ENCODE results near the gene SNUPN.
A peak's percentile ranks its signal among the peaks of the same experiment; 100 is the strongest.

Gene SNUPN

DNA sequence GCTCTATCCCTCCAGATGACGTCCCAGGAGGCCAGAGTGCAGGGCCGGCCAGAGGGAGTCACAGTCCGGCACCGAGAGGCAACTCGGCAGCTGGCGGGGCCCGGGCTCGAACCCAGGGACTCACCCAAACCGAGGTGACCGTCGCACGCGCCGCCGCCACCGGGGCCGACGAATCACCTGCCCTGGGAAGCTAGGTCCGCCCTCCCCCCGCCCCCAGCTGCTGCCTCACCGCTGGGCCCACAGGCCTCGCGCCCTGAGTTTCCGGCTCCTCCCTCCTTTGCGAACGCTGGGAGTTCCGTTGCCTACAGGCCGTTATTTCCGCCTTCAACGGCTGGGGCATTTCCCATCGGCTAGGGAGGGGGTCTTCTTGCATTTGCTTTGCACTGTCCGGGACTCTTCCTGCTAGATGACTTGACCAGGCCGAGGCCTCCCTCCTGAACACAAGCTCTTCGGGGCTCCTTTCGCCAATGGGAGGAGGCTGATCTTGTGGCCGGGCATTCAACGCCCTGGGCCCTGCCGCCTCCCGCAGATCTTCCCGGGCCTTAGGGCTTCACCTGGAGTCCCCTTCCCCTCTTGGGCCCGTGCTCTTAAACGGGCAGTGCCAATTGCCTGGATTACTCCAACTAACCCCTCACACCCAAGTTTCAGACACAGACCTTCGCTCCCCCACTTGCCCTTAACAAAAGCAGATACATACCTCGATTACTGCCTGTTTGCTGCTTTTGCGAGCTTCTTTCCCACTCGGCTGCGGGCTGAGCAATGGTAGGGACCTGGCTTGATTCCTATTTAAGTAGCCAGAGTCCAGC, at the start of gene SNUPN:
TSS of gene SNUPN (minus strand) at position 184 of the 806 bp plus-strand sequence. CDS start 4,674 bp downstream, outside the sequence.
- in situ Hi-C loops (cut with MboI; ENCODE audit: low pct_unique_long_range_greater_than_20kb, low sequenced_read_pairs), result no loop called here

DNA sequence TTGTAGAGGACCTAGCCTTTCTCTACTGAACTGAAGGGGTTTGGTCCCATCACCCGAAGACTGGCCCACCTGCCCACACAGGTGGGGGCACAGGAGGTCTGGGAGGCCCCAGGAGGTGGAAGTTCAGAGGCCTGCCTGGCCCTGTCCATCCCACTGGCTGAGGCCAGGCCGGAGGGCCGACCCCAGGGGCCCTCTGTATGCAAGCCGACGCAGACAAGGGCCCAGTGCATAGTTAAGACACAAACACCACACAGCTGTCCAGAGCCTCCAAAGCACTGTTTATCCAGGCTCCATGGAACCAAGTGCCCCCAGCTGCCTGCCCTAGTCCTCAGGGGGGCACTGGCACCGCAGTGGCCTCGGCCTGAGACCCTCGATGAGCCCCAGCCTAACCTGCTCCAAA, 48.8 kb upstream of the SNUPN start:
- DNase-seq, result no peak
- in situ Hi-C loops (cut with MboI; ENCODE audit: low pct_unique_long_range_greater_than_20kb, low sequenced_read_pairs), result loop anchor here (25.0 kb wide), 1 partner anchor 662 kb away; the partner anchor contains the start of gene PPCDC

More for the DNA sequence above, at the start of gene SNUPN:
- DNase-seq, result peak; percentile 99

DNA sequence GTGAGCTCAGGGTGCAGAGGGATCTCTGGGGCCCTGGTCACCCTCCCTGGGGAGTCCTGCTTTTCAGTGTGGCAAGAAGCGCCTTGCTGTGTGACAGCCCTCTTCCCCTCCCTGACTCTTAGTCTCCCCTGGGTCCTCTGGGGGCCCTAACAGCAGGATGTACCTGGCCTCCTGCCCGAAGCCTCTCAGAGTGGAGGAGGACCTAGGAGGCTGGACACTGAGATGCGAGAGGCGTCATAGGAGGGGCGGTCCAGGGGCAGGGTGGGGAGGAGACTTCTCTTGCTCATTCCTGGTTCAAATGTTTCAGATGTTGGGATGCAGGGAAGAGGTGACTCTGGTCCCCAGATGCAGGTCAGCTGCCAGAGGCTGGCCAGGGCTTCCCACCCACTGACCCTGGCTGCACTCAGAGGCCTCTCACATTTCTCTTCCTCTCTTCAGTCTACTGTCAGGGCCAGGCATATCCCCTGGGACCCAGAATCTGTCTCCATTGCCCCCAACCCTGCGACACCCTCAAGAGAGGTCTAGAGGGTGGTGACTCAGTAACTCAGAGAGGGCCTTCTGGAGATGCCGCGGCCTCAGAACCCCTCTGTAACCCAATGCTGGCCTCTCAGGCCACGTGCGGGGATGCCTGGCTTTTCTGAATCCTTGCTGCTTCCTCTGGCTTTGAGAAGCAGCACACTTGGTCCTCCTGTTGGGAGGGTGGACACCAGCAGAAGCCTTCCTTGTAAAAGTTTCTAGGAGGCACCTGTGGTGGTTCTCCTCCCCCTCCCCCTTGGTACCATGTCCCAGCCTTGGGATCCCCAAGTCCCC, 48.1 kb upstream of the SNUPN start:
- in situ Hi-C loops (cut with MboI; ENCODE audit: low pct_unique_long_range_greater_than_20kb, low sequenced_read_pairs), result loop anchor here (25.0 kb wide), 1 partner anchor 661 kb away; the partner anchor contains the start of gene PPCDC
- no peak for DNase-seq

DNA sequence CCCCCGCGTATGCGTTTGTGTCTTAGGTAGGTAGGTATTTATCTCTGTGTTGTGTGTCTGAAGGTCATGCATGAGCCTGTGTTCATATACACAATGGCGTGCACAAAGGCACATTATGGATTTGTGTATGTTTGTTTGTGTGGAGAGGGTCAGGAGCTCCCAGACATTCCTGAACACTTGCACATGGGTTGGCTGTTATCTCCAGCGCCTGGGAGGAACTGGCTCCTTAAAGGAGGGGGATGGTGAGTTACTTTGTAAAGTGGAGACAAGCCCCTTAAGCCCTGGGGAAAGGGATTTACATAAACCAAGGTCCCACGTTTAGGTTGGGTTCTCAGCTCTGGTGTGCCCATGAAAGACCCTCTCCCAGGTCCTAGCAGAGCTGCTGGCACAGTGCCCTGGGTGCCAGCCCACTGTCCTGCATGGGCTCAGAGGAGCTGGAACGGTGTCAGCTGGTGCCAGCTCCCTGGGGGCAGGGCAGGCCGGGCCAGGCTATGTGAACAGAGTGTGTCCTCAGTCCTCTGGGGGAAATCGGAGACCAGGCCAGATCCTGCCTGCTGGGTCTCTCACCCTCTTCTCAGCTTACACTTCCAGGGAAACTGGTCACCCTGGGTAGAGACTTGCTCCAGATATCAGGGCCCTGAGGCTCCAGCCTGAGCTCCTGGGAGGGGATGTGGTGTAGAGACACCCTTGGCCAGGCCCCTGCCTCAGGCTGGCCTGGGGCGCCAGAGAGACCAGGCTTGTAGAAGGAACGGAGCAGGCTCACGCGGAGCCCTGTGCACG, 47.3 kb upstream of the SNUPN start:
- no peak for DNase-seq
- in situ Hi-C loops (cut with MboI; ENCODE audit: low pct_unique_long_range_greater_than_20kb, low sequenced_read_pairs), result loop anchor here (25.0 kb wide), 1 partner anchor 661 kb away; the partner anchor contains the start of gene PPCDC

DNA sequence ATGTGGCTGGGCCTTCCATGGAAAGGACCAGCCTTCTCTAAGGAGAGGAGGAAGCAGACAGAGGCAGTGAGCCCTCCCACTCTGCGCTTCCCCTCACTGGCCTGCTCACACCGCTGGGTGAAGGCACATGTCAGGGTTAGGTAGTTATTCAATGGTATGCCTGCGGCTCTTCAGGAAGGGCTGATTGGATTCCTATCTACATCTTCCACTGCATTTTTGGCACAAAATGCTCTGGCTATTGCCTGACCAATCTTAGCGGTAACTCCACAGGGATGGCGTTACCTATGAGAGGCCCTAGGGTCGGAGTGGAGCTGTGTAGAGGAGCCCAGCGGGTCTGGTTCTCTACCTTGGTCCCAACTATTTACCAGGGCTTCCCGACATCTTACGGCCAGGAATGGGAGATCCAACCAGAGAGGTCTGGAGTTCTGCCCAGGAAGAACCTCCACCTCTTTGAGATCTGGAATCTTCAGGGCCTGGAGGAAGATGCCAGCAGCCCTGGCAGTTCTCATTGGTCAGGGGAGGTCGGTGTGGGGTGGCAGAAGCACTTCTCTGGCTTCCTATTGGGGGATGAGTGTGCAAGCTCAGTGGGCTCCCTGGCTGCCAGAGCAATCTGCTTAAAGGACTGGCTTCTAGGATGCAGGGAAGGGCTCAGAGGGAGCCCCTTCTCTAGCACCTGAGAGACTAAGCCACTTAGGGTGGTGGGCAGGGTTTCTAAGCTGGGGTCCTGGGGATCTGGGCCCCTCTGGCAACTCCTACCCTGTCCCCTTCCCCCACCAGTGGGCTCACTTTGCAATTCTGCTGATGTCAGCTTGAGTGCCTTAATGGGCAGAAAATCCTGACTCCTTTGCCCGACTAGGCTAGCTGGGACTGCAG, 46.4 kb upstream of the SNUPN start:
- DNase-seq, result peak; percentile 45

DNA sequence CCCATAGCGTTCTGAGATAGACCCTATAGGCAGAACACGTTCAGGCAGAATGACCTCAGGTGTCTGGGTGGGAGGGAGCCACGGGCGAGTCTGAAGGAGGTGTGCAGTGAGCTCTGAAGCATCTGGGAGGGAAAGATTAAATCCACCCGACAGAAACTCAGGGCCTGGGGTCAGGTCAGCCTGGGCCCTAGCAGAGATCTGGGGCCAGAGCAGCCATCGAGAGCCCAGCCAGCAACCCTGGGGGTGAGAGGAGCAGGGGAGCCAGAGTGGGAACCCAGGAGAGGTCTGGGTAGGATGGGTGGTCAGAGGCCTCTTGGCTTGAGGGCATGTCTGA, 44.3 kb upstream of the SNUPN start:
- in situ Hi-C loops (cut with MboI; ENCODE audit: low pct_unique_long_range_greater_than_20kb, low sequenced_read_pairs), result loop anchor here (25.0 kb wide), 1 partner anchor 658 kb away; the partner anchor contains the start of gene PPCDC
- DNase-seq, result no peak

More for the DNA sequence above, 46.4 kb upstream of the SNUPN start:
- in situ Hi-C loops (cut with MboI; ENCODE audit: low pct_unique_long_range_greater_than_20kb, low sequenced_read_pairs), result loop anchor here (25.0 kb wide), 1 partner anchor 660 kb away; the partner anchor contains the start of gene PPCDC

DNA sequence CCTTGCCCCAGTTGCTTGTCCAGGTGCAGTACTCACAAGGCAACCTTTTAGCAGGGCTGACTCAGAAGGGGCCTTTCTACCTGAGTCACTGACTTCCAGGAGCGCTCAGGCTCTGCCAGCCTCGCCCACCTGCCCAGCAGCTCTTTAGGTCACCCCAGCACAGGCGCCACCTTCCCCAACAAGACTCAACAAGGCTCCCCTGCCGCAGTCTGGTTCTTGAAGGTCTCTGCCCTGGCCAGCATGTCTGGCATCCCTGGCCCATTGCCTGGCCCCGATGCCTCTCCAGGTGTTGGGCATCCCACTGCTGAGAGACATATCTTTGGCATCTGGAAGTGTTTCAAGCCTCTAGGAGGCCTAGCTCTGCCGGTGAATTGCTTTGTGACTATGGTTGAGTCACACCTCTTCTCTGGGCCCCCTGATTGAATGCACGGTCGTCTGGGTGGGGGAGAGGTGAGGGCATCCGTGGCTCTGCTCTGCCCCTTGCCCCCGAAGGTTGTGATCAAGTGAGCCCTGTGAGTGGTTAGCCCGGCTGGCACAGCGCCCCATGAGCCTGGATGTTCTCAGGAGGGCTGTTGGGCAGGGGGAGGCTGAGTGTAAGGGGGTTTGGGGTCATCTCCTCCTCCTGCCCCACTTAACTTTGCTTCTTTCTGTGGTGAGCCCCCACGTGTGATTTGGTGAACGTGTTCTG, 43.8 kb upstream of the SNUPN start:
- in situ Hi-C loops (cut with MboI; ENCODE audit: low pct_unique_long_range_greater_than_20kb, low sequenced_read_pairs), result loop anchor here (25.0 kb wide), 1 partner anchor 657 kb away; the partner anchor contains the start of gene PPCDC

DNA sequence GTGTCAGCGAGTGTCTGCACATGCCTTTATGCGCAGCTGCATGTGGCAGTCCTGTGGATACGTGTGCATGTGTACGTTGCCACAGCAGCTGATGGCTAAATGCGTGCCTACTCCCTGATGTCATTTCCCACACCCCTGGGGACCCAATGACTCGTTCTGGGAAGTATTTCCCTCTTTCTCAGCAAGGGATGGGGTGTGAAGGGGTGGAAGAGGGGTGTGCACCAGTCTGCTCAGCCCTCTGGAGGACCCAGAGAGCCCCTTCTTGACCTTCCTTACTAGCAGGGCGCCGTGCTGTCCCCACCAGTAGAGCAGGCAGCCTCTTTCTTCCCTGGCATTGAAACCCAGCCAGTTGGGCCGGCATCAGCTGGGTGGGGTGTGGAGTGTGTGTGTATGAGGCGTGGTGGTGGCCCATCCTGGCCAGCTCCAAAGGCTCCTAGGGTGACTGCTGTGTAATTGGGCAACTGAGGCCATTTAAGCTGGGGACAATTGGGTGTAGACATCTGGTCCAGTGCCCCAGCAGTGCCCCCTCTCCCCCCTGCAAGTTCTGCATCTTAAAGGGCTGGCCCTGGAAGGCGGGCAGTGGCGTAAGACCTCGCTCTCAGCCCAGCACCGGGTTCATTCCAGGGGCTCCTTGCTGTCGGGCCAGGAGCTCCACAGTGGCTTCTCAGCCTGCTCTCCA, 41.4 kb upstream of the SNUPN start:
- in situ Hi-C loops (cut with MboI; ENCODE audit: low pct_unique_long_range_greater_than_20kb, low sequenced_read_pairs), result loop anchor here (25.0 kb wide), 1 partner anchor 655 kb away; the partner anchor contains the start of gene PPCDC
- no peak for DNase-seq

More for the DNA sequence above, 43.8 kb upstream of the SNUPN start:
- no peak for DNase-seq

DNA sequence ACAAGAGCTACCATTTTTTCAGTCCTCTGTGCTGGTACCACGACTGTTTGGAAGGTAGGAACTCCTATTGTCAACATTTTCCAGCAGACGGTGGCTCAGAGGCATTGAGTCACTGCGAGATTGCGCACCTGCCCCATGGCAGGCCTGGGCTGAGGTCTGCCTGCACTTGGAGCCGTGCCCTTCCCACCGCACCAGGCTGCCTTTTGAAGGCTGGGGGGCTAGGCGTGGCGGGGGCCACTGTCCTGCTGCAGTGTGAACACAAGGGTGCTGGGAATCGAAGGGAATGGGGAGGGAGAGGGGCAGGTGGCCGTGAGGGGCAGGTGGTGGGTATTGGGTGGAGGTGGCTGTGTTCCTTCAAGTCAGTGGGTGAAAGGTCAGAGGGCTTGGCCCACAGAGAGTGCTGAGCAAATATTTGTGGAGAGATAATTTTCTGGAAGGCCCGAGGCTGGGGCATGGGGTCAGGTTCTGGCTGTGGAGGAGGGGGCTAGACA, 38.5 kb upstream of the SNUPN start:
- DNase-seq, result no peak

DNA sequence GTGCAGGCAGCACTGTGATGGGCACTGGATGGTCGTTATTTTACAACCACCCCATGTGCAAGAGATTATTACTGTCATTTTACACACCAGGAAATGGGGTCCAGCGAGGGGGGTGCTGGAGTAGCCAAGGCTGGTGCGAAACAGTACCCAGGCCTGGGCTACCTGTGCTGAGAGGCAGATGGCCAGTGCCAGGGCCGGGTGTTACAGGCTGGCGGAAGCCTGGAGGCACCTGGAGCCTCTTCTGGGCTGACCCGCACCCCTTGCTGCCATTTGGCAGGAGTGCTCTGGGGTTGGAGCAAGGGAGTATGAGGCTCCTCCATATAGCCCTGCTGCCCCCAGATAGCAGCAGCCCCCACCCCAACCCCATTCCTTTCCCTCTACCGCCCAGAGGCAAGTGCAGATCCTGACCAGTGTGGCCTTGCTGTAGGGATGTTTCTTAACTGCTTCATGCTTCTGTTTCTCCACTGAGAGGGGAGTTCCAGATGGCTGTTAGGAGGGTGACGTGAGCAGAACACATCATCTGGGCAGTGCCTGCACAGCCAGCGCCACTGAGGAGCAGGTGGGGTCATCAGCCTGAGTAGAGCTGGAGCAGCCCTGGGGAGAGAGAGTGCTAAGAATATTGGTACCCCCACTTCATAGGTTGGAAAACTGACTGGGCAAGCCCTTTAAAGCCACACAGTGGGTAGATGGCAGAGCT, 37.4 kb upstream of the SNUPN start:
- in situ Hi-C loops (cut with MboI; ENCODE audit: low pct_unique_long_range_greater_than_20kb, low sequenced_read_pairs), result loop anchor here (25.0 kb wide), 1 partner anchor 651 kb away; the partner anchor contains the start of gene PPCDC
- no peak for DNase-seq

More for the DNA sequence above, 38.5 kb upstream of the SNUPN start:
- in situ Hi-C loops (cut with MboI; ENCODE audit: low pct_unique_long_range_greater_than_20kb, low sequenced_read_pairs), result loop anchor here (25.0 kb wide), 1 partner anchor 652 kb away; the partner anchor contains the start of gene PPCDC

DNA sequence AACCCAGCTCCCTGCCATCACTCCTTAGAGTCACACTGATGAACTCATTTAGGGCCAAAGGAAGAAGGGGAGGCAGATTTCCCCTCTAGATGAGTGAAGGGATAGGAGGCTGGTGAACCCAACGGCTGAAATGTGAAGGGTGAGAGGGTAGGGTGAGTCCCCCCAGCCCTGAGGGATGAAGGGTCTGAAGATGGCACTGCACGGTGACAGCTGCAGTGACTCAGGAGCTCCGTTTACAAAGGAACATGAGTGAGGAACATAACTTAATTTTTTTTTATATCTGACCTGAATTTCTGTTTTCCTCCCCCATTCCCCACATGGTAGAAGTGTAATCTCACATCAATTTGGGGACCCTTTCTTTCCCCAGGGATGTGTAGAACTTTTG, 36.2 kb upstream of the SNUPN start:
- in situ Hi-C loops (cut with MboI; ENCODE audit: low pct_unique_long_range_greater_than_20kb, low sequenced_read_pairs), result loop anchor here (25.0 kb wide), 1 partner anchor 649 kb away; the partner anchor contains the start of gene PPCDC
- DNase-seq, result no peak

DNA sequence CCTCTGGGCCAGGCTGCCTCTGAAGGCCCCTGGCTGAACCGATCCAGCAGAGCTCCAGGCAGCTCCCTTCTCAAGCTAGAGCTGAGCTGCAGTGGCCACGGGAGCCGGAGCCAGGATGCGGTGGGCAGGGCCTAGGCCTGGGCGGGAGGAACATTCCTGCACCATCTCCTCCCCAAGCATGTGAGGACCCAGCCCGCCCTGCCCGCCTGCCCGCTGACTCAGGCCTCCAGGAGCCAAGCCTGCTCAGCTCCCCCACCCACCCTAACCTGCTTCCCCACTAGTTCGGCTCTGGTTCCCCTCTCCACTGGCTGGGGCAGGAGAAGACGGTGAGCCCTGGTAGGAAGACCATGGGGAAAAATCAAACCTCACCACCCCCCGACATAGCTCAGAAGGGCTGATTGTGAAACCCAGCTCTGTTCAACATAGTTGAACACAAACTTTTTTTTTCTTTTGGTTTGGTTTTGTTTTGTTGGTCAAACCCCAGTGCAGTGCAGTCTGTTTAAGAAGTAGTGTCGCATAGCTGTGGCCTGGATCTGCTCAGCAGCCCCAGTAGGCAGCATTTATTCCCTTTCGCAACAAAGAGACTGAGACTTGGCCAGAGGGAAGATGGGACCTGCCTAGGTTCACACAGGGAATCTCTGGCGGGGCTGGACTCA, 35.7 kb upstream of the SNUPN start:
- DNase-seq, result no peak
- in situ Hi-C loops (cut with MboI; ENCODE audit: low pct_unique_long_range_greater_than_20kb, low sequenced_read_pairs), result loop anchor here (25.0 kb wide), 1 partner anchor 649 kb away; the partner anchor contains the start of gene PPCDC

DNA sequence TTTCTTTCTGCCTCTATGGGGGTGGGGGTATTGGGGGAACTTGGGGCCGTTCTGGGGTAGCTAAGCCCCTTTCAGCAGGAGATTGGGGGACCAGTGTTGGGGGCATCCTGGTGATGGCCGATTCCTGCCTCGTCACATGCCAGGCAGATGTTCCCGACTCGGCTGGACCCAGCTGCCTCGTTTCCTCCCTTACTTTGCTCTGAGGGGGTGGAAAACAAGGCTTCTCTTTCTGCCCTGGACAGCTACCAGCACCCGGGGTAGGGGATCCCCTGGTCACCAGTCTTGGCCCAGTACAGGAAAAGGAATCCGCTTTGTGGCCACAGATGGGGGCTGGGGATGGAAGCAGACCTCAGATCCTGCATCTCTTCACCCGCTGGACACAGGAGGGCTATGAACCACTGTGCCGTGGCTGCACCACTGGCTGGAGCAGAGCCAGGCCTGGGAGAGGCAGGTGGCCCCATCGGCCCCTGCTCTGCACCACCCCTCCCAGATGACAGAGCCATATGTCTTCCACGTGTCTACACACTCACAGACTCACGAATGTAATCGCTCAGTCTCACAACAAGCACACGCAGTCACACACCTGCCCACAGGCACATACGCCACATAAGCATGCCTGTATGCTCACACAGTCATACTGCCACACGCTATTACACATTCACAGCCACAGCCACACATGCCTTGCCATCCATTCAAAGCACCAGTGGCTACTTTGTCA, 34.6 kb upstream of the SNUPN start:
- no peak for DNase-seq
- in situ Hi-C loops (cut with MboI; ENCODE audit: low pct_unique_long_range_greater_than_20kb, low sequenced_read_pairs), result loop anchor here (25.0 kb wide), 1 partner anchor 648 kb away; the partner anchor contains the start of gene PPCDC

DNA sequence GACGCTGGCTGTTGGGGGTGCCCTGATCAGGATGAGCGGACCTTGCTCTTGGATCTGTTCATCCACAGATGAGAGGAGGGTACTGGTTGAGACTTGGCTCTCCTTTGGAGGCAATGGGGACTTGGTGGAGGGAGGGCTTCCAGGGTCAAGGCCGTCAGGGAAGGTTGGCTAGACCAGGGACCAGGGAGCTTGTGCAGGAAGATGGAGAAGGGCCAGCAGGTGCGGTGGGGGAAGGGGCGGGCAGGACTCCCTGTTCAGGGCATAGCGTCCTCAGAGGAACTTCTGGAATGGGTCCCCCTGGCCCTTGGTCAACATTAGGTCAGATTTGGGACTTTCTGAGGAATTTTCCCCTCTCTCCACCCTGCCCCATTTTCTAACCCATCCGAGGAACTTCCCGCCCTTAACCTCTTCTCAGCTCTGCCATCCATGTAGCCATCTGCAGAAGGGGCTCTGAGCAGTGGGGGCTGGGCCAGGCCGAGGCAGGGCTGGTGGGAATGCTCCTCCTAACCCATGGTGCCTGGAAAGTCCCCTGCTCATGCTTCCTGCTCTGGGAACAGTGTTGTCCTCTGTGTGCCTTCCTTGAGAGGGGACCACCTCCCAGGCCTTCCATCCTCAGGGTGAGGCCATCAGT, 33.7 kb upstream of the SNUPN start:
- no peak for DNase-seq
- in situ Hi-C loops (cut with MboI; ENCODE audit: low pct_unique_long_range_greater_than_20kb, low sequenced_read_pairs), result loop anchor here (25.0 kb wide), 1 partner anchor 647 kb away; the partner anchor contains the start of gene PPCDC

All from KBM-7 (cell line).